Measurements from ENCODE around the gene BRSK2.

DNA sequence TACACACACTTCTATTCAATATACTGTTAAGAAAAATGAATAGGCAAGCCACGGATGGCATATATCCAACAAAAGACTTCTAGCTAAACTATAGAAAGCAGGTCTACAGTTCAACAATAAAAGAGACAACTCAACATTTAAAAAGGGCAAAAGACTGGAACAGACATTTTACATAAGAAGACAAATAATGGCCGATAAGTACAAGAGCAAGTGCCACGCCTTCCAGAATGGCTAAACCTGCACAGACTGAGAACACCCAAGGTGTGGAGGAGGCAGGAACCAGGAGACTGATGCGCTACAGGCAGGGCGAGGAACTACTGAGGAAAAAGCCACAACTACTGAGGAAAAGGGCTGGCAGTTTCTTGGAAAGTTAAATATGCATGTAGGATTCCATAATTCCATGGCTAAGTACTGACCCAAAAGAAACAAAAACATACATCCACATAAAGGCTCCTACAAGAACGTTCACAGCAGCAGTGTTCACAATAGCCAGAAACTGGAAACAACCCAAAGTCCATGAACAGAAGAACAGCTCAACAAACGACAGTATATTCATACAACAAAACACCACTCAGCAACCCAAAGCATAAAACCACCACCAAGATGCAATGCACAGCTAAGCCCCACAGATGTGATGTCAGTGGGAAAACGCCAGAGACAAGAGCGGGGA, 106.5 kb downstream of the BRSK2 start:
- no peak for TF ChIP-seq ESRRG (CRISPR knock-in tag; IDR thresholded peaks at IDR 0.05)
- no peak for TF ChIP-seq SNAI2 (CRISPR knock-in tag; IDR thresholded peaks at IDR 0.05)
- TF ChIP-seq RARB (CRISPR knock-in tag; IDR thresholded peaks at IDR 0.05), result no peak
- no peak for TF ChIP-seq TOX (CRISPR knock-in tag; IDR thresholded peaks at IDR 0.05; ENCODE audit: borderline replicate concordance)
- TF ChIP-seq, protein P1, sequence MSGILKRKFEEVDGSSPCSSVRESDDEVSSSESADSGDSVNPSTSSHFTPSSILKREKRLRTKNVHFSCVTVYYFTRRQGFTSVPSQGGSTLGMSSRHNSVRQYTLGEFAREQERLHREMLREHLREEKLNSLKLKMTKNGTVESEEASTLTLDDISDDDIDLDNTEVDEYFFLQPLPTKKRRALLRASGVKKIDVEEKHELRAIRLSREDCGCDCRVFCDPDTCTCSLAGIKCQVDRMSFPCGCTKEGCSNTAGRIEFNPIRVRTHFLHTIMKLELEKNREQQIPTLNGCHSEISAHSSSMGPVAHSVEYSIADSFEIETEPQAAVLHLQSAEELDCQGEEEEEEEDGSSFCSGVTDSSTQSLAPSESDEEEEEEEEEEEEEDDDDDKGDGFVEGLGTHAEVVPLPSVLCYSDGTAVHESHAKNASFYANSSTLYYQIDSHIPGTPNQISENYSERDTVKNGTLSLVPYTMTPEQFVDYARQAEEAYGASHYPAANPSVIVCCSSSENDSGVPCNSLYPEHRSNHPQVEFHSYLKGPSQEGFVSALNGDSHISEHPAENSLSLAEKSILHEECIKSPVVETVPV (CRISPR knock-in tag; IDR thresholded peaks at IDR 0.05), result no peak
- TF ChIP-seq, protein P2, sequence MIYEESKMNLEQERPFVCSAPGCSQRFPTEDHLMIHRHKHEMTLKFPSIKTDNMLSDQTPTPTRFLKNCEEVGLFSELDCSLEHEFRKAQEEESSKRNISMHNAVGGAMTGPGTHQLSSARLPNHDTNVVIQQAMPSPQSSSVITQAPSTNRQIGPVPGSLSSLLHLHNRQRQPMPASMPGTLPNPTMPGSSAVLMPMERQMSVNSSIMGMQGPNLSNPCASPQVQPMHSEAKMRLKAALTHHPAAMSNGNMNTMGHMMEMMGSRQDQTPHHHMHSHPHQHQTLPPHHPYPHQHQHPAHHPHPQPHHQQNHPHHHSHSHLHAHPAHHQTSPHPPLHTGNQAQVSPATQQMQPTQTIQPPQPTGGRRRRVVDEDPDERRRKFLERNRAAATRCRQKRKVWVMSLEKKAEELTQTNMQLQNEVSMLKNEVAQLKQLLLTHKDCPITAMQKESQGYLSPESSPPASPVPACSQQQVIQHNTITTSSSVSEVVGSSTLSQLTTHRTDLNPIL (CRISPR knock-in tag; IDR thresholded peaks at IDR 0.05; ENCODE audit: low read depth), result no peak
- no peak for TF ChIP-seq ZFP3 (CRISPR knock-in tag; IDR thresholded peaks at IDR 0.05)
- TF ChIP-seq ARNTL (CRISPR knock-in tag; IDR thresholded peaks at IDR 0.05; ENCODE audit: borderline replicate concordance, low read depth), result no peak
- no peak for TF ChIP-seq ZNF8 (CRISPR knock-in tag; IDR thresholded peaks at IDR 0.05)
- no peak for TF ChIP-seq PATZ1 (CRISPR knock-in tag; IDR thresholded peaks at IDR 0.05; ENCODE audit: borderline replicate concordance)
- TF ChIP-seq ZNF565 (CRISPR knock-in tag; conservative IDR thresholded peaks at IDR 0.05; ENCODE audit: low read depth), result no peak
- no peak for TF ChIP-seq ZC3H10 (CRISPR knock-in tag; IDR thresholded peaks at IDR 0.05)
- no peak for TF ChIP-seq ZNF70 (CRISPR knock-in tag; IDR thresholded peaks at IDR 0.05)

Data from SK-N-SH treated with all-trans-retinoic acid at 6 μM for 48 hours (cell line).